Glutamatergic neuron (in vitro differentiated cells): Measurements from ENCODE around the gene MYT1. TPM values are rescaled to one million over a fixed set of nuclear protein-coding genes. Genes with fewer than 3 reads are reported as not detected.
A peak's percentile ranks its signal among the peaks of the same experiment; 100 is the strongest.

ENCODE experiments used
- DNase-seq: peaks from one replicate; pipeline ENCODE4 v3.0.0; 2022
- H3K27ac Mint-ChIP-seq: one replicate; pipeline ENCODE4 v1.8.0; 2020; ENCODE audit warnings: mild to moderate bottlenecking, mixed read lengths, inconsistent platforms; ENCODE audit not compliant: unreplicated experiment
- H3K27me3 Mint-ChIP-seq: one replicate; pipeline ENCODE4 v1.8.0; 2020; ENCODE audit warnings: mild to moderate bottlenecking, moderate library complexity, mixed read lengths, inconsistent platforms; ENCODE audit not compliant: unreplicated experiment
- H3K36me3 Mint-ChIP-seq: one replicate; pipeline ENCODE4 v1.8.0; 2020; ENCODE audit warnings: mild to moderate bottlenecking, mixed read lengths, inconsistent platforms; ENCODE audit not compliant: unreplicated experiment
- H3K4me1 Mint-ChIP-seq: one replicate; pipeline ENCODE4 v1.8.0; 2020; ENCODE audit warnings: mild to moderate bottlenecking, low read depth, mixed read lengths, inconsistent platforms; ENCODE audit not compliant: unreplicated experiment
- H3K4me3 Mint-ChIP-seq: one replicate; pipeline ENCODE4 v1.8.0; 2020; ENCODE audit warnings: mild to moderate bottlenecking, mixed read lengths, inconsistent platforms; ENCODE audit not compliant: unreplicated experiment
- H3K9me3 Mint-ChIP-seq: one replicate; pipeline ENCODE4 v1.8.0; 2020; ENCODE audit warnings: mild to moderate bottlenecking, moderate library complexity, mixed read lengths, inconsistent platforms; ENCODE audit not compliant: unreplicated experiment
- CTCF ChIP-seq: fragments of 200-600 bp; sonication (generic); IDR thresholded peaks from one replicate; pipeline ENCODE4 v1.5.0; 2021; ENCODE audit not compliant: partially characterized antibody, unreplicated experiment
- total RNA-seq: library from RNA; stranded (reverse); fragmentation: NEBNext Ultra II Directional; extraction: Animal tissue kit (Norgen Biotek cat#: 25700); gene quantifications from one replicate; pipeline ENCODE4 v1.2.1, GENCODE V29; 2021; ENCODE audit not compliant: unreplicated experiment

MYT1 gene
- total RNA-seq, 1 donor from 2014 or later: 159 TPM

- H3K9me3 Mint-ChIP-seq: peaks cover 29% of the 10 kb centered on the region
- H3K27me3 Mint-ChIP-seq: peaks cover 16% of the 10 kb centered on the region
- H3K36me3 Mint-ChIP-seq: peaks cover 33% of the 10 kb centered on the region
- DNase-seq: peak; percentile 7
- H3K4me1 Mint-ChIP-seq: peaks cover 52% of the 10 kb centered on the region
- H3K4me3 Mint-ChIP-seq: peak overlapping the region; percentile 17
- H3K27ac Mint-ChIP-seq: peak overlapping the region; percentile 49
- no peak for TF ChIP-seq CTCF
Measured at GRCh38 chr20:64181391-64181790, 17.1 kb downstream of the MYT1 start.

- Mint-ChIP-seq H3K4me1 (peaks cover 46% of the 10 kb centered on the region), H3K4me3 (peak overlapping the region; percentile 12), H3K27ac (peak overlapping the region; percentile 48), H3K9me3 (peaks cover 25% of the 10 kb centered on the region), H3K36me3 (peaks cover 35% of the 10 kb centered on the region), H3K27me3 (peaks cover 17% of the 10 kb centered on the region)
- TF ChIP-seq CTCF: no peak
- DNase-seq: no peak
Measured at GRCh38 chr20:64182146-64182865, 18.1 kb downstream of the MYT1 start.

- DNase-seq: no peak
- H3K9me3 Mint-ChIP-seq: peaks cover 34% of the 10 kb centered on the region
- H3K27me3 Mint-ChIP-seq: peaks cover 23% of the 10 kb centered on the region
- H3K4me3 Mint-ChIP-seq: no peak overlapping the region
- H3K36me3 Mint-ChIP-seq: peaks cover 30% of the 10 kb centered on the region
- H3K4me1 Mint-ChIP-seq: peaks cover 54% of the 10 kb centered on the region
- TF ChIP-seq CTCF: no peak
- no peak overlapping the region for H3K27ac Mint-ChIP-seq
Measured at GRCh38 chr20:64183313-64183712, 19.1 kb downstream of the MYT1 start.

- TF ChIP-seq CTCF: no peak
- no peak for DNase-seq
- H3K27ac Mint-ChIP-seq: peak overlapping the region; percentile 48
- H3K27me3 Mint-ChIP-seq: peaks cover 28% of the 10 kb centered on the region
- H3K9me3 Mint-ChIP-seq: peaks cover 40% of the 10 kb centered on the region
- peaks cover 23% of the 10 kb centered on the region for H3K36me3 Mint-ChIP-seq
- peaks cover 66% of the 10 kb centered on the region for H3K4me1 Mint-ChIP-seq
- peak overlapping the region; percentile 34 for H3K4me3 Mint-ChIP-seq
Measured at GRCh38 chr20:64184795-64185194, 20.5 kb downstream of the MYT1 start.

DNA sequence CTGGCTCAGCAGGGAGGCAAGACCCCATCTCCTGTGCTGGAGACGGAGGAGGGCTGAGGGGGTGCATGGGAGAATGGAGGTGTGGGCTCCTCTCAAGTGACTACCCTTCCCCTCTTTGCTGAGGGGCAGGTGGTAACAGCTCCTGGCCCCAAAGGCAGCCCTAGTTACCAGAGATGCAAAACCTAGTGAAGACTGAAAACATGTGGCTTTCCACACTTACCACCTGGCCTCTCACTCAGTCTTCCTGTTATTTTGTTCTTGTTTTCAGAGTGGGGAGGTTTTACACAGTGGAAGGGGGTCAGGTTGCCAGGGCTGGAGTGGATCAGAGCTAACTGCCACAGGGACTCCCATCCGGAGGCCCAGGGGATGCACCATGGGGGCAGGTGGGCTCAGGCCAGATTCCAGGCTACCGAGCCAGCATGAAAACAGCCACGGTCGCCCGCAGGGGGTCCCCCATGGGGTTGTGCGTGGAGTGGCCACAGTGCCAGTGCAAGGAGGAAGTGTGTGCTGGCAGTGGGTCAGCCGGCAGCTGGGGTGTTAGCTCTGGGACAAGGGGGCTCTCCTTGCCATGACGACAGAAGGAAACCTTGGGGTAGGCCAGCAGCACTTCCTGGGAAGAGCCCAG, 21.1 kb downstream of the MYT1 start:
- no peak for TF ChIP-seq CTCF
- no peak for DNase-seq
- peak overlapping the region; percentile 48 for H3K27ac Mint-ChIP-seq
- H3K4me1 Mint-ChIP-seq: peaks cover 64% of the 10 kb centered on the region
- H3K36me3 Mint-ChIP-seq: peaks cover 17% of the 10 kb centered on the region
- H3K9me3 Mint-ChIP-seq: peaks cover 36% of the 10 kb centered on the region
- peak overlapping the region; percentile 34 for H3K4me3 Mint-ChIP-seq
- peaks cover 22% of the 10 kb centered on the region for H3K27me3 Mint-ChIP-seq
